KMS-11 (cell line): ENCODE results near the gene CNTLN.
"Not testable (repeated sequence)": the region's sequence is repeated elsewhere in the genome, so short reads cannot be mapped to it uniquely, and the experiment has no call there.

Experiments used
- H2AFZ ChIP-seq: fragments of 200-600 bp; sonication (generic); 2 replicates; pipeline ENCODE4 v1.6.1; 2016; ENCODE audit warnings: antibody characterized with exemption, mixed run types, low read depth
- H3K27ac ChIP-seq: fragments of 200-600 bp; sonication (generic); 2 replicates; pipeline ENCODE4 v1.6.1; 2016; ENCODE audit warnings: mild to moderate bottlenecking, mixed run types
- H3K27me3 ChIP-seq: fragments of 200-600 bp; sonication (generic); 2 replicates; pipeline ENCODE4 v1.6.1; 2017; ENCODE audit warnings: mild to moderate bottlenecking, low read depth, mixed run types, moderate library complexity; ENCODE audit not compliant: insufficient read depth
- H3K36me3 ChIP-seq: fragments of 200-600 bp; sonication (generic); 2 replicates; pipeline ENCODE4 v1.6.1; 2017; ENCODE audit warnings: mild to moderate bottlenecking, mixed run types; ENCODE audit not compliant: insufficient read depth
- H3K4me1 ChIP-seq: fragments of 200-600 bp; sonication (generic); 2 replicates; pipeline ENCODE4 v1.6.1; 2016; ENCODE audit warnings: mild to moderate bottlenecking, low read depth, mixed run types; ENCODE audit not compliant: poor library complexity, severe bottlenecking
- H3K4me2 ChIP-seq: fragments of 200-600 bp; sonication (generic); 2 replicates; pipeline ENCODE4 v1.7.0; 2016; ENCODE audit warnings: mild to moderate bottlenecking, mixed run types
- H3K4me3 ChIP-seq: fragments of 200-600 bp; sonication (generic); IDR thresholded peaks from 2 replicates; pipeline ENCODE4 v1.6.1; 2017; ENCODE audit warnings: low read depth, low read length, mixed read lengths; ENCODE audit not compliant: insufficient read depth
- H3K79me2 ChIP-seq: fragments of 200-600 bp; sonication (generic); 2 replicates; pipeline ENCODE4 v1.6.1; 2016; ENCODE audit warnings: low read depth, mixed run types; ENCODE audit not compliant: insufficient read depth
- H3K9ac ChIP-seq: fragments of 200-600 bp; sonication (generic); 2 replicates; pipeline ENCODE4 v1.6.1; 2016; ENCODE audit warnings: mild to moderate bottlenecking, mixed run types
- H4K20me1 ChIP-seq: fragments of 200-600 bp; sonication (generic); 2 replicates; pipeline ENCODE4 v1.6.1; 2016; ENCODE audit warnings: mild to moderate bottlenecking, mixed run types; ENCODE audit not compliant: insufficient read depth
- TF ChIP-seq, protein P1 (sequence below): fragments of 200-600 bp; sonication (generic); conservative IDR thresholded peaks from 2 replicates; pipeline ENCODE4 v1.6.1; 2017; ENCODE audit warnings: low read depth, mild to moderate bottlenecking, antibody characterized with exemption, low read length, moderate library complexity, mixed read lengths

The CNTLN gene

DNA sequence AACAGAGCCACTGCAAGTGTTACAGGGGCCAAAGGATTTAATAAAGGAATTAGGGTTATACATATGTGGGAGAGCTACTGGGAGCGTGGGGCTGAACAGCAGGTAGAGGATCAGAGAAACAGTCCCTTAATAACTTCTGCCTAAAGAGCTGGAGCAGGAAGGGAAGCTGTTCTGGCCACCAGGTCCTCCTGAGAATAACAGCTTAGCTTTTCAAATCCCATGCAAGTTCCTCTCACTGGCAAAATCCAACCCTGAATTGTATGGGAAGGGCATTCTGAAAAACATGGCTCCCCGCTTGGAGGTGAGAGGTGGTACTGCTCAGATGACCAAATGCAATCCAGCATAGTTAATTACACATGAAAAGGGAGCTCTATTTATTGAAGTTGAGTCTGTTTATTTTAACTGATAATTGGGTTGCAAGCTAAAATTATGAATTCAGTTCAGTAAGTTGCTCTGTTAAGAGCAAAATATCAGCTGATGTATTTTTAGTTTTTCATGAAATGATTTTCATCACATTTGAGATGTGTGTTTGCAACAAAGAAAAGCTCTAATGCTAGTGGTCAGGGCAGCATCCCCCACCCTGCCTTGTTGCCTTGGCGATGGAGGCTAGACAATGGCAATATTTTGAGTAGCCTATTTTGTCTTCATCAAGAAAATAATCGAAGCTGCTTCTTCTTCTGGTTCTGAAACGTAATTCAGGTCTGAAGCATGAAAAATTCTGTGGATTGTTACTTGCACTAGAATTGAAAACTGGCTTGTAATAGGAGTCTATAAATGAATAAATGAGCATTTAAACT lies 385.6 kb downstream of the CNTLN start:
- no peaks in the 10 kb centered on the region for H3K4me1 ChIP-seq
- TF ChIP-seq, protein P1, sequence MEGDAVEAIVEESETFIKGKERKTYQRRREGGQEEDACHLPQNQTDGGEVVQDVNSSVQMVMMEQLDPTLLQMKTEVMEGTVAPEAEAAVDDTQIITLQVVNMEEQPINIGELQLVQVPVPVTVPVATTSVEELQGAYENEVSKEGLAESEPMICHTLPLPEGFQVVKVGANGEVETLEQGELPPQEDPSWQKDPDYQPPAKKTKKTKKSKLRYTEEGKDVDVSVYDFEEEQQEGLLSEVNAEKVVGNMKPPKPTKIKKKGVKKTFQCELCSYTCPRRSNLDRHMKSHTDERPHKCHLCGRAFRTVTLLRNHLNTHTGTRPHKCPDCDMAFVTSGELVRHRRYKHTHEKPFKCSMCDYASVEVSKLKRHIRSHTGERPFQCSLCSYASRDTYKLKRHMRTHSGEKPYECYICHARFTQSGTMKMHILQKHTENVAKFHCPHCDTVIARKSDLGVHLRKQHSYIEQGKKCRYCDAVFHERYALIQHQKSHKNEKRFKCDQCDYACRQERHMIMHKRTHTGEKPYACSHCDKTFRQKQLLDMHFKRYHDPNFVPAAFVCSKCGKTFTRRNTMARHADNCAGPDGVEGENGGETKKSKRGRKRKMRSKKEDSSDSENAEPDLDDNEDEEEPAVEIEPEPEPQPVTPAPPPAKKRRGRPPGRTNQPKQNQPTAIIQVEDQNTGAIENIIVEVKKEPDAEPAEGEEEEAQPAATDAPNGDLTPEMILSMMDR: no peak
- no peaks in the 10 kb centered on the region for H3K79me2 ChIP-seq
- no peak overlapping the region for H2AFZ ChIP-seq
- H4K20me1 ChIP-seq: no peaks in the 10 kb centered on the region
- no peaks in the 10 kb centered on the region for H3K27me3 ChIP-seq
- no peak overlapping the region for H3K4me3 ChIP-seq
- no peak overlapping the region for H3K27ac ChIP-seq
- no peaks in the 10 kb centered on the region for H3K36me3 ChIP-seq
- no peak overlapping the region for H3K9ac ChIP-seq
- no peak overlapping the region for H3K4me2 ChIP-seq

DNA sequence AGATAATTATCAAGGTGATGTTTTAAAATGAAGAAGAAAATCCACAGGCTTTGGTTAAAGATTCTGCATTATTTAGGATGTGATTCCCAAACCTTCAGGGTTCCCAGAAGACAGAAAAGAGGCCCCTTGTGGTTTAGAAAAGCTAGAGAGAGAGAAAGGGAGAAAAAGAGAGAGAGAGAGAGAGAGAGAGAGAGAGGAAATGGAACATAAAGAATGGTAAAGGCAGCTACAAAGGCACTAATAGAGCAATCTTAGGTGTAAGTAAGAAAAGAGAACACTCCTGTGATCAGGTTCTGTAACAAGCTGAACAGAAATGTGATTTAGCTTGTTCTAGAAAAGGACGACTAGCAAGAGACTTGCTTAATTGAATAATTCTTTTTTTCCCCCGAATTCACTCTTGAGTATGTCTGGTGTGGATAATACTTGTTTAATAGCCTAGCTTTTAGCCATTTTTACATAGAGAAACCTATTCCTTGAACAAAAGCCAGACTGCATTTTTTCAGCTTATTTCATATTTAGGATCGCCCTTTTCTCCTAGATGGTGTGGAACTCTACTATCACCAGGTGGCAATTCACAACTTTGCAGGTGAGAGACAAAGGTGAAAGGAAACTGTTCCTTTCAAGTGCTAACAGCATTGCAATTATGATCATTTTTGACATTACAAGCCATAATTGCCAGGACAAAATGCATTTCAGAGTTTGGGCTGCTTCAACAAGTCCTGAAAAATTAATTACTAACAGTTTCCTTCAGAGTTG lies 386.4 kb downstream of the CNTLN start:
- no peak overlapping the region for H3K9ac ChIP-seq
- H3K4me3 ChIP-seq: no peak overlapping the region
- no peak overlapping the region for H3K27ac ChIP-seq
- H3K4me2 ChIP-seq: no peak overlapping the region
- H3K36me3 ChIP-seq: no peaks in the 10 kb centered on the region
- no peaks in the 10 kb centered on the region for H3K27me3 ChIP-seq
- H2AFZ ChIP-seq: no peak overlapping the region
- no peaks in the 10 kb centered on the region for H3K79me2 ChIP-seq
- TF ChIP-seq, protein P1: no peak
- no peaks in the 10 kb centered on the region for H3K4me1 ChIP-seq
- no peaks in the 10 kb centered on the region for H4K20me1 ChIP-seq

DNA sequence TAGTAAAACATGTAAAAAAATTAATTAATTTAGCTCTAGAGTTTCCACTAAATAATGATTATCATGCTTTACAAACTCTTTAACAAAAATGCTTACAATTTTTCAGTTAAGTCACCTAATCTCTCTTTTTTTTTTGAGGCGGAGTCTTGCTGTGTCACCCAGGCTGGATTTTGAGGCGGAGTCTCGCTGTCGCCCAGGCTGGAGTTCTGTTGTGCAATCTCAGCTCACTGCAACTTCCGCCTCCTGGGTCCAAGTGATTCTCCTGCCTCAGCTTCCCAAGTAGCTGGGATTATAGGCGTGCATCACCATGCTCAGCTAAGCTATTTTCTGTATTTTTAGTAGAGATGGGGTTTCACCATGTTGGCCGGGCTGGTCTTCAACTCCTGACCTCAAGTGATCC lies 391.9 kb downstream of the CNTLN start:
- not testable (repeated sequence) for H3K79me2 ChIP-seq, H3K36me3 ChIP-seq, H3K4me2 ChIP-seq, H3K4me1 ChIP-seq, H3K9ac ChIP-seq, H4K20me1 ChIP-seq, H2AFZ ChIP-seq, H3K27ac ChIP-seq, H3K4me3 ChIP-seq, H3K27me3 ChIP-seq

DNA sequence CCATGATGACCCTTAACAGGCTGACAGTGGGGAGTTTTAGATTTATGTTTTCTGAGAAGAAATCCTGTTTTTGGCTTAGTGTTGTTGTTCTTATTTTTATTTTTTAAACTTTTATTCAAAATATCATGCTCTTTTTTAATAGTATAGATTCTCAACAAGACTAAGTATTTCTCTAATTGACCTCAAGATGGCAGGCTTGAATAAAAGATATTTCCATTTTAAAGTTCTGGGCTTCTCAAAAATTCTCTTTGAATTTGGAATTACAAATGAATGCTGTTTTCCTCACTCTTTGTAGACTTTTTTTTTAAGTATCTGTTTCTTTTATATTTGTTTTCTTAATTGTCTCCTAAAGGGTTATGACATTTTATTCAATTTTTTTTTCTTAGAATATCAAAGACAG lies 394.0 kb downstream of the CNTLN start:
- Histone ChIP-seq H2AFZ (no peak overlapping the region), H3K79me2 (no peaks in the 10 kb centered on the region), H3K36me3 (no peaks in the 10 kb centered on the region), H3K4me3 (no peak overlapping the region), H4K20me1 (no peaks in the 10 kb centered on the region), H3K9ac (no peak overlapping the region), H3K4me1 (peaks cover 9% of the 10 kb centered on the region), H3K27ac (no peak overlapping the region), H3K4me2 (no peak overlapping the region), H3K27me3 (no peaks in the 10 kb centered on the region)
- TF ChIP-seq, protein P1: no peak; the same call in 1 of the 2 replicates
